HG02938 (cell line): ENCODE results near the gene SIK2.

Source experiments
- ATAC-seq: cut with Tn5 transposase; IDR thresholded peaks from one replicate; pipeline ENCODE4 v1.9.1; 2021; ENCODE audit warnings: mild to moderate bottlenecking, moderate library complexity; ENCODE audit not compliant: unreplicated experiment

The SIK2 gene

DNA sequence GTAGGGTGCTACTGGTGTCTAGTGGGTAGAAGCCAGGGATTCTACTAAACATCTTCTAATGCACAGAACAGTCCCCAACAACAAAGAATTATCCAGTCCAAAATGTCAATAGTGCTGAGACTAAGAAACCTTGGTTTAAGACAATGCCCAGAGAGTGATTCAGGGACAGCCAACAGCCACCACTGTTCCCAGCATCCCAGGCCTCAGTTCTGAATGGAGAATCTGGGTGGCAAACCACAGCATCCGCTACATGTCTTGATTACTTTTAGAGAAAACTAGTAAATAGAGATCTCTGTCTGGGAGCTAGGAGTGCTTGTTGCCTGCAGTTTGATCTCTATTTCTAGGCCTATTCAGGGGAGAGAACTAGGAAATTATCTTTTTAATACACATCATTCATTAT lies 20.9 kb upstream of the SIK2 start:
- no peak for ATAC-seq

- no peak for ATAC-seq
Observed at GRCh38 chr11:111582163-111582562, 20.1 kb upstream of the SIK2 start.

GRCh38 chr11:111582881-111583280 lies 19.4 kb upstream of the SIK2 start:
- ATAC-seq = no peak

DNA sequence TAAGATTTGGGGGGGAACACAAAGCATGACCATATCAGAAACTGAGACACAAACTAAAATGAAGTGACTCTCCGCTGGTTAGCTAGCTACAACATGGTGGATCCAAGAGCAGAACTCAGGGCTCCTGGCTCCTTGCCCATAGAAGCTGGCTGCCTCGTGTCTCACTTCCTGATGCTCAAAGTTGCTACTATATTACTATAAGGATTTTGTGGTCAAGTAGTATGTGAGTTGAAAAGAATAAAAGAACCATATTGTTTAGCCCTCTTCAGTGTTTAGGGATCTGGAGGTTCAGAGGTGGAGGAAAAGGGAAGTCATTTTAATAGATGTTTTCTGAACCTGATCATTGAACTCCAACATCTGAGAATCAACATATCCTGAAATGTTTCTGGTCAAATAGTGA lies 16.9 kb upstream of the SIK2 start:
- ATAC-seq = no peak

DNA sequence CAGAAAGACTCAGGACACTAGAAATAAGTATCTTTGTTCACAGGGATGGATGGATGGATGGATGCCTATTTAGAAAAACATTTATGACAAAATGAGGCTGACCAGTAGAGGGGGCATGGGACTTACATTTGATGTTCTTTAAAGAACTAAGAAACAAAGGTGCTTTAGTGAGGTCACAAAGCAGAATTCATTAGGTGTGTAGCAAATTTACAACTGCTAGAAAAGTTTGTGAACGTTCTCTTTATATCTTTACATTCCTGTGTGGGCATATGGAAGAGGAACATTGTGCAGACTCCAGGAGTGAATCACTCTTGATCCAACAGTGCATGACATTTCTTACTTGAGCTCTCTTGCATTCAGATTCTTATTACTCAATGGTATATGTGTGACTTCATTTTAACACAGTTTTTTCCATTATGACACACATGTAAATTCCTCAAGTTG lies 15.8 kb upstream of the SIK2 start:
- no peak for ATAC-seq

- no peak for ATAC-seq
Observed at GRCh38 chr11:111589114-111589513, 13.1 kb upstream of the SIK2 start.

DNA sequence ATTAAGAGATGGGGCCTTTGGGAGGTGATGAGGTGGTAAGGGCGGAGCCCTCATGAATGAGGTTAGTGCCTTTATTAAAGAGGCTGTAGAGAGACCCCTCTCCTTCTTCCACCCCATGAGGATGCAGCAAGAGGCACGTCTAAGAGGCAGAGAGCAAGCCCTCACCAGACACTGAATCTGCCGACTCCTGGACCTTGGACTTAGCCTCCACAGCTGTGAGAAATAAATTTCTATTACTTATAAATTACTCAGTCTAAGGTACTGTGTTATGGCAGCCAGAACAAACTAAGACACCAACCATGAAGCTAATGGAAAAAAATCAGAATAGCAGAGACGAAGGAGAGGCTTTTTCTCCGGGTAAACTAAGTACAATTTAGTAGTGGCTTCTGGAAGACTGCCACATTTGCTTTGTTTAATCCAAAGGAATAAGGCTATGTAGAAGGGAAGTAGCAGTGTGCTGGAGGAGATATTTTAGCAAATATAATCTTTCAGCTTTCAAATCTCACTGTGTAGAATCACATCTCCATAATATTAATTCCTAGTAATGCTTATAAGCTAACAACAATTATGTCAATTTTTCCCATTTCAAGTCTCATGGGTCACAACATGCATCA lies 12.3 kb upstream of the SIK2 start:
- no peak for ATAC-seq

GRCh38 chr11:111591187-111591960 lies 10.9 kb upstream of the SIK2 start:
- no peak for ATAC-seq

GRCh38 chr11:111592491-111592890 lies 9.8 kb upstream of the SIK2 start:
- ATAC-seq = no peak

DNA sequence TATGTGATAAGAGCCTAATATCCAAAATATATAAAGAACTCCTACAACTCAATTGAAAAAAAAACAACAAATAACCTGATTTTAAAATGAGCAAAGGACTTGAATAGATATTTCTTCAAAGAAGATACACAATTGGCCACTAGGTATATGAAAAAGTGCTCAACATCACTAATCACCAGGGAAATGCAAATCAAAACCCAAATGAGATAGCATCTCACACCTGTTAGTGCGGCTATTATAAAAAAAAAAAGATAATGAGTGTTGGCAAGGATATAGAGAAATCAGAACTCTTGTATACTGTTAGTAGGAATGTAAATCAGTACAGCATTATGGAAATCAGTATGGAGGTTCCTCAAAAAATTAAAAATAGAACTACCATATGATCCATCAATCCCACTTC lies 5.9 kb upstream of the SIK2 start:
- ATAC-seq = no peak

GRCh38 chr11:111598148-111598547 lies 4.1 kb upstream of the SIK2 start:
- ATAC-seq = no peak

DNA sequence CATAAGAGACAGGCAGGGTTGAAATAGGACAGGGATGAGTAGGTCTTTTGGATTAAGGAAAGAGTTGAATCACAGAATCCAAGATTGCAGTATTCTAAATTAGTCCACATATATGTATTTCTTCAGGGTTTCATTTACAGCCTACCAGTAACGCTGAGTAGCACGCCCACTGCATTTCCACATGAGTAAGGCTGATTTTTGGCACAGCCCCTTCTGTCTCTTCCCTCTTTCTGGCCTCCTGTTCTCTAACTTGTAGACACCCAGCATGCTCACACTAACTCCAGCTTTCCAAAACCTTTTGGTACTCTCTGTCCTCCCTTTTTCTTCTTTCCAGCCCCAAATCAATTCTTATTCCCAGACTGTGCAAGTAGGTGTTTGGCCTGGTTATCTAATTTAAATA lies 3.7 kb upstream of the SIK2 start:
- ATAC-seq = no peak

DNA sequence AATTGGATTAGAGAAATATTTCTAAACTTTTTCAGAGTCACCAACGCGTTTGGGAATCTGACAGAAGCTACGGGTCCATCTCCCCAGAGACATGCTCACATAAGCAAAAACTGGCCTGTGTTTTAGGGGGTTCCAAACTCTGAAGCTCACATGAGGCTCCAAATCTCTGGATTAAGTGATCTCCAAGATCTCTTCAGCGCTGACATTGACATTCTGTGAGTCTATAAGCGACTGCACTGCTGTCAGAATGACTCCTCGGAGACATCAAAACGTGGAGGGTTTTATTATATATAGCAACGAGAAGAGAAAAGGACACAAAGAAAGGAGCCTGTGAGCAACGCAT lies 642 bp upstream of the SIK2 start:
- ATAC-seq = no peak

DNA sequence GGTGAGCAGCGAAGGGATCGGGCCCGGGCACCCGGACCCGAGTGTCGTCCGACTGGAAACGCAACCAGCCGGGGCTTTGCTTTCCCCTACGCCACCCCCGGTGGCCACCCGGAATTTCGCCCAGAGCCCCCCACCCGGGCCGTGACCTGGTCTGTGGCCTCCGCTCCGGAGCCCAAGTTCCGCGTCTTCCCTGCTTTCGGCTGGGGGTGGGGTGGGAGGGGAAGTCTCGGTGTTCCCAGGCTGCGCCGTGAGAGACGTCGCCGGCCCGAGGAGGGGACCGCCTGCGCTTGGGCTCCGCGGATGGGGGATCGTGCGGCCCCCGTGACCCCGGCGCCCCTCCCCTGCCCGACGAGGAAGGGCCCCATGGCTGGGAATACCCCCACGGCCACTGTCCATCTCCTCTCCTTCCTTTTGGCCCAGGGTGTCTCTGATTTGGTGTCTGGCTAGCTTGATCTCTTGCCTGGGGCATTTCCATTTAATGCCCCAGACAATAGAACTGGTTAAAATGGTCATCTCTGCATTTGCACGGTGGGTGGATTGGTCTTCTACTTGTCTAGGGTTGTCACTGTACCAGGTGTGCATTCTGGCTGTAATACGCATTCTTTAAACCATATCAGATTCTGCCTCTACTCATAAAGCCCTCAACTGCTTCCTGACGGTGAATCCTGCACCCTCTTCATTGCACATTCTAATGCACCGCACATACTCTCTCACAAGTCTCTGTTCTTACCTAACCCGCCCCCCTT lies 789 bp downstream of the SIK2 start:
- ATAC-seq = no peak

GRCh38 chr11:111603611-111604130 lies 1.4 kb downstream of the SIK2 start:
- no peak for ATAC-seq

DNA sequence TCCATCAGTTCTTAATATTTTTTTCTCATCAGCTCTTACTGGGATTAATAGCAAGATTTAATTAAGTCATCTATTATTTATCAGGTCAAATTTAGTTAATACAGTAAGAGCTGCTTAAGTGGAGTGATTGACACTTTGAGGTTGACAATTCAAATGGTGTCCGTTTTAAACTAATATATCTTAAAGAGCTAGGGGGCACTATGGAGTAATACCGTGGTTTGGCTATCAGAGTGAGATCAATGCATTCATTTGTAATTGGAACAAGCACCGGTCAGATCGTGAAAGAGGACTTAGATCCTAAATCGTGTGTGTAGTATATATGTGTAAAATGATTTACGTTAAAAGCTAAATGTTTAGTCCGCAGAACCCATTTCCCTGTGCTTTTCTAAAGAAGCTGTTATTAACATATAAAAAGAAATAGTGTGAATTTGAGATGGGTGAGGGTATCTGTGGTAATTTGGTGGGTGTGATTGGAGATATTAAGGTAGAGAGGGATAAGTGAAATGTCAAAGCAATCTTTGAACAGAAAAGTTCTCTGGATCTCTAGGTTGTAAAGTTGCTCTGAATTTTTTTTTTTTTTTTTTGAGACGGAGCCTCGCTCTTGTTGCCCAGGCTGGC lies 2.3 kb downstream of the SIK2 start:
- ATAC-seq = no peak

DNA sequence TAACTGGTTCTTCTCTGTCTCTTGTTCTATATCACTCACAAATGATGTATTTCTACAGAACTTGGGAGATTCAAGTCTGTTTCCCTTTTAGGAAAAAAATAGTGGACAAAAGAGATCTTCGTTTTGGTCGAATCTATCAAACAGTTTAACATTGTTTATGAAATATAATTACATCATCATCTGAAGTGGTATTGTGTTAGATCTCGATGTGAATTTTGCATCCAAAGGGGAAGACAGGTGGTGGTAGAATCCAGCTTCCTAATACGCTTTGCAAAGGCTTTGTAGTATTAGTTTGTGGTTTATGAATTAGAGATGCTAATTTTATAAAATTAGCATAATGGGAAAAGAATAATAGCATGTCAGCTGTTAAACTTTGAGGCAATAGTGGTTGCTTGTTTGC lies 3.4 kb downstream of the SIK2 start:
- ATAC-seq = no peak

DNA sequence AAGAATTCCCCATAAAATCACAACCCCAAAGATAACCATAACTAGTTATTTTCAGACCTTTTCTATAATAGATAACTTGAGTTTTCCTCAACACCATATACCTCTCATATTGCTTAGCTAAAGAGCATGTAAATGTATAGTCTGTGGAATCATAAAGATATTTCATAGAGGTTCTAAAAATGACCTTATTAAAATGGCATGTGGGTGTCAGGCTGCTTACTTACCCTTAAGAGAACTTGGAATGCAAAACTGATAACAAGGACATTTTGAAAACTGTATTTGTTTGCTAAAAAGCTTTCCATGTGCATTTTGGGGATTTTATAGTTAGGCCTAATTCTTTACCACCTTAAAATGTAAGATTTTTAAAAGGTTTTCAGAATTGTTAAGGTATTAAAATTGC lies 4.7 kb downstream of the SIK2 start:
- no peak for ATAC-seq

- ATAC-seq = no peak
Observed at GRCh38 chr11:111607751-111608150, 5.5 kb downstream of the SIK2 start.

DNA sequence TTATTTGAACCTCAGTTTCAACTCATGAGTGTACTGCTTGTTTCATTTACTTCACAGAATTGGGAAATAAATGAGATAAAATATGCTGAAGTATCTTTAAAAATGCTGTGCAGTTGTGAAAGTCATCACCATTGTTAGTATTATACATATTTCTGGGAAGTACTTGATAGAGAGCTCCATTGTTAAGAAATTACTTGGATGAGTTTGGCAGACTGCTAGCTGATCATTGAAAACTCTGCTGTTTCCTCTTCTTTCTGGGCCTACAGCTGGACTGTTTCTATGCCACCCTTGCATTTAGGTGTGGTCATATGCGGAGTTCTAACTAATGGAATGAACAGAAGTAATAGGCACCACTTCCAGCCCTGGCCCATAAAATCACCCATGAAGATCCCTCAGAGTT lies 10.0 kb downstream of the SIK2 start:
- ATAC-seq = no peak

DNA sequence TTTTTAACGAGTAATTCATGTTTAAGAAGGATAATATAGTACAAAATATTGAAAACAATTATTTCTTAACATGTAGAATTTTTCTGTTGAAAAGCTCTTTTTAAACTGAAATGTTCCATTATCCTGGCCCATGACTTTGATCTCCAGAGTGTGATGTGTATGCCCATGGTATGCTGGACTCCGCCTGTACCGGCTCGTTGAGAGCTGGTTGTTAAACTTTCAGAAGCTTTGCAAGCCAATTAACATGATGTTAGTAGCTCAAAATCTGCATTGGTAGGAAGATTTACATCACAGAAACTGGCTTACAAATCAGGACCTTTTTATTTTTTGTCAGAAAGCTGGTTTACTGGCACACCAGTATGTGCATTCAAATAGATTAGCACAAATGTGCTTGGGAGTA lies 15.0 kb downstream of the SIK2 start:
- ATAC-seq = no peak

- ATAC-seq = no peak
Observed at GRCh38 chr11:111620518-111620917, 18.3 kb downstream of the SIK2 start.
